K562 (cell line): ENCODE measurements around the gene TMEM100. TPM values are rescaled to one million over a fixed set of nuclear protein-coding genes. Genes with fewer than 3 reads are reported as not detected.

ENCODE experiments used
- CHD2 ChIP-seq: IDR thresholded peaks from 2 replicates; pipeline ENCODE4 v1.6.1; 2011; ENCODE audit warnings: low read depth, low read length
- HNRNPK ChIP-seq: fragments of 200-400 bp; formaldehyde crosslinking; IDR thresholded peaks from one replicate; pipeline ENCODE4 v1.6.1; 2018; ENCODE audit warnings: mild to moderate bottlenecking, low read depth, low read length; ENCODE audit not compliant: poor library complexity, severe bottlenecking
- L3MBTL2 ChIP-seq: fragments of 450-650 bp; IDR thresholded peaks from 2 replicates; pipeline ENCODE4 v1.6.1; 2016; ENCODE audit warnings: mild to moderate bottlenecking, moderate library complexity
- NCOR1 ChIP-seq: fragments of 450-650 bp; IDR thresholded peaks from 2 replicates; pipeline ENCODE4 v1.6.1; 2016; ENCODE audit warnings: mild to moderate bottlenecking, moderate library complexity
- SRSF7 ChIP-seq: fragments of 200-400 bp; formaldehyde crosslinking; optimal IDR thresholded peaks from 2 replicates; pipeline ENCODE3; 2017; ENCODE audit warnings: mild to moderate bottlenecking, low read depth, low read length
- ZNF518B ChIP-seq: fragments of 250-450 bp; sonication (Bioruptor Pico); IDR thresholded peaks from 2 replicates; pipeline ENCODE4 v1.5.0; 2021; ENCODE audit warnings: mild to moderate bottlenecking, moderate library complexity
- ZNF551 ChIP-seq: fragments of 250-450 bp; sonication (Bioruptor Pico); IDR thresholded peaks from 2 replicates; pipeline ENCODE4 v1.5.0; 2021; ENCODE audit warnings: mild to moderate bottlenecking, moderate library complexity
- ZNF780A ChIP-seq: fragments of 250-450 bp; sonication (Bioruptor Pico); IDR thresholded peaks from 2 replicates; pipeline ENCODE4 v1.5.0; 2021; ENCODE audit warnings: mild to moderate bottlenecking
- polyA plus RNA-seq, 8 experiments: library from polyadenylated mRNA; depleted of rRNA in 4 of 8; stranded (reverse) in 5 of 8; unstranded in 3 of 8; fragments of >200 nt; fragmentation: Nextera tagmentation in 2 of 8; fragmentation: Illumina TruSeq in 1 of 8; extraction: Ambion mirVana in 2 of 8; extraction: Trizol in 1 of 8; gene quantifications; 2 replicates each; pipeline versions ENCODE4 v1.2.1 to v1.2.3, GENCODE V29; 2011 to 2014; ENCODE audit warnings: inconsistent platforms in 1 of 8, missing spikeins in 1 of 8
- total RNA-seq, 7 experiments: library from RNA; depleted of rRNA in 6 of 7; stranded (reverse); fragments of >200 nt in 6 of 7; fragmentation: Illumina TruSeq in 2 of 7; extraction: Trizol in 2 of 7; gene quantifications; 2 replicates each; pipeline versions ENCODE4 v1.2.1 to v1.2.3, GENCODE V29; 2011 to 2021; ENCODE audit warnings: low replicate concordance in 1 of 7
- TF ChIP-seq, protein P1 (sequence below), 2 experiments: fragments of 450-650 bp; formaldehyde crosslinking in 1 of 2; IDR thresholded peaks; 2 replicates each; pipeline versions ENCODE4 v1.4.0 to v1.6.1; 2014 to 2020; ENCODE audit warnings: mild to moderate bottlenecking in 2 of 2, borderline replicate concordance in 1 of 2, low read depth in 1 of 2
- TF ChIP-seq, protein P2 (sequence below), 3 experiments: fragments of 200-800 bp in 1 of 3; fragments of 250-450 bp in 1 of 3; fragments of 450-650 bp in 1 of 3; sonication (Bioruptor Pico) in 1 of 3; sonication (Bioruptor generic) in 1 of 3; formaldehyde crosslinking in 1 of 3; IDR thresholded peaks; 2 replicates each; pipeline versions ENCODE4 v1.6.1 to v1.8.0; 2016 to 2022; ENCODE audit warnings: mild to moderate bottlenecking in 2 of 3, missing genetic modification characterization in 2 of 3, missing compliant biosample characterization in 1 of 3, moderate library complexity in 1 of 3

TMEM100 gene
- total and polyA plus RNA-seq, 9 of the 15 experiments (the other 6 are each of a cell fraction or from before 2014, with no cell fraction given) = 0.12 to 0.50 (median 0.19) TPM

DNA sequence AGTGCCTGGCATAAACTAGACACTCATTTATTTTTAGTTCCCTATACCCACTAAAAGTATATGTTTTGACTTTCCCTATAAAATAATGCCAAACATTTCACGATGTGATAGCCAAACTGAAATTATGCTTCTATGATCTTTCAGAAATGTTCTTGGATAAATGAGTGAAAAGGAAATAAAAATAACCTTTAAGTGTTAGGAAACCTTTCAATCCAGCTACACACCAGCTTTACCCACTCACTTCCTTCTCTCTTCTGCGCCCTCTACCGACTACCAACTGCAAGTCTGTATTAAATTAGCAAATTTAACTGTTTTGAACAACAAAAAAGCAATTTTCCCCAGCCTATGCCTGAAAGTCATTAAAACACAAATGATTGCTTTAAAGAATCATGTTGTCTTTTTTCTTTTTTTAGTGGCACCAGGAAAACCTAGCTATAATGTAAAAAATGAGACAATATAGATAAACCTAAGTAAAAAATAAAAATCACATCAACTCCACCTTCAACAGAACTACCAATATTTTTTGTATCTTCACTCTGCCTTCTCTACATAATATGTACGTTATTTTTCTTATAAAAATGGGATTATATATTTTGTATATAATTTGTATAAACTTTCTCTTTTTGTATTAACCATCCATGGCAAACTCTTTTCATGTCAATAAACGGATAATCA lies 13.2 kb upstream of the TMEM100 start (continued):
- TF ChIP-seq, protein P1, sequence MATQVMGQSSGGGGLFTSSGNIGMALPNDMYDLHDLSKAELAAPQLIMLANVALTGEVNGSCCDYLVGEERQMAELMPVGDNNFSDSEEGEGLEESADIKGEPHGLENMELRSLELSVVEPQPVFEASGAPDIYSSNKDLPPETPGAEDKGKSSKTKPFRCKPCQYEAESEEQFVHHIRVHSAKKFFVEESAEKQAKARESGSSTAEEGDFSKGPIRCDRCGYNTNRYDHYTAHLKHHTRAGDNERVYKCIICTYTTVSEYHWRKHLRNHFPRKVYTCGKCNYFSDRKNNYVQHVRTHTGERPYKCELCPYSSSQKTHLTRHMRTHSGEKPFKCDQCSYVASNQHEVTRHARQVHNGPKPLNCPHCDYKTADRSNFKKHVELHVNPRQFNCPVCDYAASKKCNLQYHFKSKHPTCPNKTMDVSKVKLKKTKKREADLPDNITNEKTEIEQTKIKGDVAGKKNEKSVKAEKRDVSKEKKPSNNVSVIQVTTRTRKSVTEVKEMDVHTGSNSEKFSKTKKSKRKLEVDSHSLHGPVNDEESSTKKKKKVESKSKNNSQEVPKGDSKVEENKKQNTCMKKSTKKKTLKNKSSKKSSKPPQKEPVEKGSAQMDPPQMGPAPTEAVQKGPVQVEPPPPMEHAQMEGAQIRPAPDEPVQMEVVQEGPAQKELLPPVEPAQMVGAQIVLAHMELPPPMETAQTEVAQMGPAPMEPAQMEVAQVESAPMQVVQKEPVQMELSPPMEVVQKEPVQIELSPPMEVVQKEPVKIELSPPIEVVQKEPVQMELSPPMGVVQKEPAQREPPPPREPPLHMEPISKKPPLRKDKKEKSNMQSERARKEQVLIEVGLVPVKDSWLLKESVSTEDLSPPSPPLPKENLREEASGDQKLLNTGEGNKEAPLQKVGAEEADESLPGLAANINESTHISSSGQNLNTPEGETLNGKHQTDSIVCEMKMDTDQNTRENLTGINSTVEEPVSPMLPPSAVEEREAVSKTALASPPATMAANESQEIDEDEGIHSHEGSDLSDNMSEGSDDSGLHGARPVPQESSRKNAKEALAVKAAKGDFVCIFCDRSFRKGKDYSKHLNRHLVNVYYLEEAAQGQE (IDR thresholded peaks at IDR 0.05; ENCODE audit: borderline replicate concordance) = peak; percentile 23; the same call in 1 of the 2 replicates
- TF ChIP-seq, protein P1 (CRISPR knock-in tag; IDR thresholded peaks at IDR 0.05; ENCODE audit: low read depth) = no peak
- no peak for TF ChIP-seq SRSF7
- TF ChIP-seq ZNF518B (CRISPR knock-in tag) = no peak
- TF ChIP-seq NCOR1 = no peak
- TF ChIP-seq ZNF551 = no peak
- no peak for TF ChIP-seq CHD2
- no peak for TF ChIP-seq HNRNPK
- no peak for TF ChIP-seq L3MBTL2
- TF ChIP-seq, protein P2, sequence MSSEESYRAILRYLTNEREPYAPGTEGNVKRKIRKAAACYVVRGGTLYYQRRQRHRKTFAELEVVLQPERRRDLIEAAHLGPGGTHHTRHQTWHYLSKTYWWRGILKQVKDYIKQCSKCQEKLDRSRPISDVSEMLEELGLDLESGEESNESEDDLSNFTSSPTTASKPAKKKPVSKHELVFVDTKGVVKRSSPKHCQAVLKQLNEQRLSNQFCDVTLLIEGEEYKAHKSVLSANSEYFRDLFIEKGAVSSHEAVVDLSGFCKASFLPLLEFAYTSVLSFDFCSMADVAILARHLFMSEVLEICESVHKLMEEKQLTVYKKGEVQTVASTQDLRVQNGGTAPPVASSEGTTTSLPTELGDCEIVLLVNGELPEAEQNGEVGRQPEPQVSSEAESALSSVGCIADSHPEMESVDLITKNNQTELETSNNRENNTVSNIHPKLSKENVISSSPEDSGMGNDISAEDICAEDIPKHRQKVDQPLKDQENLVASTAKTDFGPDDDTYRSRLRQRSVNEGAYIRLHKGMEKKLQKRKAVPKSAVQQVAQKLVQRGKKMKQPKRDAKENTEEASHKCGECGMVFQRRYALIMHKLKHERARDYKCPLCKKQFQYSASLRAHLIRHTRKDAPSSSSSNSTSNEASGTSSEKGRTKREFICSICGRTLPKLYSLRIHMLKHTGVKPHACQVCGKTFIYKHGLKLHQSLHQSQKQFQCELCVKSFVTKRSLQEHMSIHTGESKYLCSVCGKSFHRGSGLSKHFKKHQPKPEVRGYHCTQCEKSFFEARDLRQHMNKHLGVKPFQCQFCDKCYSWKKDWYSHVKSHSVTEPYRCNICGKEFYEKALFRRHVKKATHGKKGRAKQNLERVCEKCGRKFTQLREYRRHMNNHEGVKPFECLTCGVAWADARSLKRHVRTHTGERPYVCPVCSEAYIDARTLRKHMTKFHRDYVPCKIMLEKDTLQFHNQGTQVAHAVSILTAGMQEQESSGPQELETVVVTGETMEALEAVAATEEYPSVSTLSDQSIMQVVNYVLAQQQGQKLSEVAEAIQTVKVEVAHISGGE (CRISPR knock-in tag; IDR thresholded peaks at IDR 0.05) = no peak
- no peak for TF ChIP-seq ZNF780A (CRISPR knock-in tag)
